IMR-90 (cell line): ENCODE measurements around the gene IL1A.

Source experiments
- MAZ ChIP-seq: IDR thresholded peaks from 2 replicates; pipeline ENCODE4 v1.6.1; 2012; ENCODE audit warnings: low read depth, mild to moderate bottlenecking, low read length, improper control_type of control experiment, moderate library complexity, borderline replicate concordance
- RFX5 ChIP-seq: IDR thresholded peaks from 2 replicates; pipeline ENCODE4 v1.8.0; 2012; ENCODE audit warnings: low read depth, mild to moderate bottlenecking, low read length, moderate library complexity

- TF ChIP-seq RFX5 (no peak), MAZ (no peak)
These were observed 16.5 kb downstream of the IL1A start for GRCh38 chr2:112767693-112768330.
